Measurements from ENCODE around the gene CRELD1.
A peak's percentile ranks its signal among the peaks of the same experiment; 100 is the strongest.
"Not testable (repeated sequence)": the region's sequence is repeated elsewhere in the genome, so short reads cannot be mapped to it uniquely, and the experiment has no call there.

CRELD1 gene

GRCh38 chr3:9933561-9934234 lies at the start of gene CRELD1:
CRELD1 (plus strand) TSS chr3:9933834; CDS start chr3:9934439, 605 bp downstream.
- DNase-seq: peak; percentile 65 to 98 (median 95)

DNA sequence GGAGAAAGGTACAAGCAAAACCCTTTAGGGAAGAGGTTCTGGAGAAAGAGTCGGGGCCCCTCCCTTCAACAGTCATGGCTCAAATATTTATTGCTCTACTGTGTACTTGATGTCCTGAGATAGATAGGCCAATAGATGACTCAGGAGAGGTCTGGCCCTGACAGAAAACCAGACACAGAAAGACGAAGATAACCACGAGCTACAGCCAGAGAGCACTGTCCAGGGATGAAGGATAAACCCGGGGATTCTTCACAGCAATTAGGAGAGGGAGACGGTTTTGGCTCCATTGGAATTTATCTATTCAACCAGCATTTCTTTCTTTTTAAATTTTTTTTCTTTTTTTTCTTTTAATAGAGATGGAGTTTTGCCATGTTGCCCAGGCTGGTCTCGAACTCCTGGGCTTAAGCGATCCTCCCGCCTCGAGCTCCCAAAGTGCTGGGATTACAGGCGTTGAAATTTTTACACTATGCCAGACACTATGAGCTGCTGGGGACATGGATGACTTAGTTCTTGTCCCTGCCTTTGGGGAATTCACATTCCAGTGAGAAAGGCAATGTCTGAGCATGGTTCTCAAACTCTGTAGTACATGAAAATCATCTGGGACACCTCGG lies 49.0 kb upstream of the CRELD1 start:
- no peak for DNase-seq

- DNase-seq: no peak
Measured at GRCh38 chr3:9886328-9886727, 47.3 kb upstream of the CRELD1 start.

GRCh38 chr3:9887480-9887879 lies 46.2 kb upstream of the CRELD1 start:
- DNase-seq: no peak

GRCh38 chr3:9888540-9888939 lies 45.1 kb upstream of the CRELD1 start:
- DNase-seq: no peak

- DNase-seq: no peak
Measured at GRCh38 chr3:9889405-9889804, 44.2 kb upstream of the CRELD1 start.

- peak; percentile 49 to 93 (median 85) for DNase-seq
Measured at GRCh38 chr3:9890249-9891071, 43.2 kb upstream of the CRELD1 start, which contains the start of gene JAGN1. JAGN1 (plus strand) TSS chr3:9890610; CDS start chr3:9890723, 113 bp downstream.

- DNase-seq: no peak
Measured at GRCh38 chr3:9891072-9891622, 42.5 kb upstream of the CRELD1 start.

DNA sequence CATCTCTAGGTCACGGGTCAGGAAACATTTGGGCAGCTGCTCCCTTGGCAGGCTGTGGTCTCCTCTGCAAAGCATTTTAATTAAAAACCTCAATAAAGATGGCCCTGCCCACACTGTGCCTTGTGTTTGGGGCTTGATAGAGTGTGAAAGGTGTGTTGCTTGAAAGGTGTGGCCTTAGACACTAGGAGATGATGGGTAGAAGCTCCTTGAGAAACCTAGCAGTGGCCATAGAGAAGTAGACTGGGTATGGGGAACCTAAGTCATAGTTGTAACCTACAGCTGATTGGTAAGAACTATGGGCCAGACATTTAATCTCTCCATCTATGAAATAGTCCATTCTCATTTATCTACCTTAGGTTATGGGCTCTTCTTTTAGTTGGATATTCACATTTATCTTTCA lies 39.9 kb upstream of the CRELD1 start:
- DNase-seq: no peak

DNA sequence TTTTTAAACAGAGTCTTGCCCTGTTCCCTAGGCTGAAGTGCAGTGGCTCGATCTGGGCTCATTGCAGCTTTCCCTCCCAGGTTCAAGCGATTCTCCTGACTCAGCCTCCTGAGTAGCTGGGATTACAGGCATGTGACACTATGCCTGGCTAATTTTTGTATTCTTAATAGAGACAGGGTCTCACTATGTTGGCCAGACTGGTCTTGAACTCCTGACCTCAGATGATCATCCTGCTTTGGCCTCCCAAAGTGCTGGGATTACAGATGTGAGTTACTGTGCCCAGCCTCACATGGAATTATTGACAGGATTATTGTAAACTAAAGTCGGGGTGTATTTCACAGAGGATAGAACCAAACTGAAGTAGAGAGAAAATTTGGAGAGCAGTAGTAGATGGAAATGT lies 37.9 kb upstream of the CRELD1 start:
- not testable (repeated sequence) for DNase-seq

- DNase-seq: not testable (repeated sequence)
Measured at GRCh38 chr3:9896755-9897407, 36.8 kb upstream of the CRELD1 start.

DNA sequence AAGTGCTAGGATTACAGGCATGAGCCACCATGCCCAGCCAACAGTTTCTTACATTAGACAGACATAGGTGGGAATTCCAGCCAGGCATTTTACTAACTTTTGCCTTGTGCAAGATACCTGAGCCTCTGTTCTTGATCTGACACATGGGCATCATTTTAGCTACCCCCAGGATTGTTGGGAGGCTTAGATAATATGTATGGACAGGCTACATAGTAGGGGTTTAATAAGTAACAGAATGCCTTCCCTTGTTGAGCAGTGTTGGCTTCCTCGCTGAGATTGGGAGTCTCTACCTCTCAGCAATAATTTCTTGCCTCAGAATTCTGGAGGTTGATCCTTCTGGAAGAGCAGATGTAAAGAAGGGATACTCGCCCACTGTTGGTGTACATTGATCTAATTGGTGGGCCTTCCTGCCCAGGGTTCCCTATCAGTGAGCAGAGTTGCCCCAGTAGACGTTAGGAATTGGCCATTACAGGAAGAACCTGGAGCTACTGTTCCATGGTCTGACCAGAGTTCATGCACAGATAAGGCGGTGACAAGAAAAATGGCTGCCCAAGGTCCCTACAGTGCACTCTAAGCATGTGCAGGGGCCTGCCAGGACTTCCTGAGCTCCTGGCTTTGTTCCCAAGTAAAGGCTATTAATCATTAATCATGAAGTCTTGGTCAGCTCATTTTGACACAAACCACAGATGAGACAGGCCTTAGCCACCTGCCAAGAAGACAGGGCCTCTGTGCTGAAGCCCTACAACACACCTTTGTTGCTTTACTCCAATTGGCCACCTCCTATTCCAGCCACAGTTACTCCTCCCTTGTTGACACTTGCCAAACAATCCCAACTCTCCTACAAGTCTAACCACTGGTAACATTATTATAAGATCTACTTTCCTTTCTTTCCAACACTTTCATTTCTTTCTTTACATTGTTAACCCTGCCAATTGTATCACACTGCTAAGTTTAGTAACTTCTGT lies 35.9 kb upstream of the CRELD1 start:
- DNase-seq: no peak

DNA sequence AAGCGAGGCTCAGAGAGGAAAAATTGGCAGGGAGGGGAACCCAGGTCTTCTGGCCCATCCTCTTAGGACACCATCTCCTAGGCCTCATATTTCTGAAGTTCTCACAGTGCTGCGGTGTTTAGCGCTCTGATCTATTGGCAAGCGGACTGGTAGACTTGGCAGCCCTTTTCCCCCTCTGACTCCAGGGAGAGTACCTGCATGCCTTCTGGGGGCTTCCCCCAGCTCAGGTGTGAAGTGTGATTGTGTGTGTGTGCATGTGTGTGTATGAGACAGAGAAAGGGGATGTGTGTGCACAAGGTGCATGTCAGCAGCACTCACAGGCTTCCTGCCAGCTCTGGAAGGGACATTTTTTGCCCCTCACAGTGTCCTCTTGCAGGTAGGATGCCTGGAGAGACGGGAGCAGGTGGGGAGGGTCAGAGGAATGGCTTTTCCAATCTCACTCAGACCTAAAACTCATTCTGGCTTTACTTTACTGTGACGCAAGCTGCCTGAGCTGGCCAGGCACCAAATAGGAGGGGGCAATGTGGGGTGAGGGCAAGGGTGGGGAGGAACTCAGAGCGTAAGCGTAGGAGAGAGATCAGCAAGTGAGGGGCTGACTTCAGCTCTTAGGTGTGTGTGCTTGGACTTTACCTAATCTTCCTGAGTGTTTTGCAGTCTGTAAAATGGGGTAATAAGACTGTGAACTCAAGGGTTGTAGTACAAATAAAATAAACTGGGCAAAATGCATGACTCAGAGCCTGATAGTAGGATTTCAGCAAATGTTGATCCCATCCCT lies 35.0 kb upstream of the CRELD1 start:
- no peak for DNase-seq

DNA sequence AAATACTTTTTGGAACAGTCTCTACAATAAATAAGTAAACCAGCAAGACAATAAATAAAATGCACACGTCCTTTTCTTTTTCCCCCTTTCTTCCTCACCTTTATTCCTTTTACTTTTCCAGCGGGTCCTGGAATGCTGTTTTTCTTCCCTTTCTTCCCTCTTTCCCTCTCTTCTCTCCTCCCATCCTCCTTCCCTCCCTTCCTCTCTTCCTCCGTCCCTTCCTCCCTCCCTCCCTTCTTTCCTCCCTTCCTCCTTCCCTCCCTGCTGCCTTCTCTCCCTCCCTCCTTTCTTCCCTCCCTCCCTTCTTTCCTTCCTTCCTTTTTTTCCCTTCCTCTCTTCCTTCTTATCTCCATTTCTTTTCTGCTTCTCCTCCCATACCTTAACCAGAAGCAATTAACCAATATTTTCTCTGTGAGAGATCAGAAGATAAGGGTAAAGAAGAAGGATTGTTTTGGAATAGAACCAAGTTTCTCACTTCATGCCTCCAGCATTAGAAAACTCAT lies 34.3 kb upstream of the CRELD1 start:
- DNase-seq: no peak

DNA sequence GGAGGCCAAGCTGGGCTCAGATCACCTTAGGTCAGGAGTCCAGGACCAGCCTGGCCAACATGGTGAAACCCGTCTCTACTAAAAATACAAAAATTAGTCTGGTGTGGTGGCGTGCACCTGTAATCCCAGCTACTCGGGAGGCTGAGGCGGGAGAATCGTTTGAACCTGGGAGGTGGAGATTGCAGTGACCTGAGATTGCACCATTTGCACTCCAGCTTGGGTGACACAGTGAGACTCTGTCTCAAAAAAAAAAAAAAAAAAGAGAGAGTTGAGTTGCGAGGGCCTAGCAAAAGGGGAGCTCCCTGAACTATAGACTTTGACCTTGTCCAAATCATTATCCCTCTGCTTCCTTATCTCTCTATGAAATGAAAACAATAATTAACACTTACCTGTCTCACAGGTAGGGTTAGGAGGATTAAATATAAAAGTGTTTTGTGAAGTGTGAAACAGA lies 32.6 kb upstream of the CRELD1 start:
- not testable (repeated sequence) for DNase-seq

DNA sequence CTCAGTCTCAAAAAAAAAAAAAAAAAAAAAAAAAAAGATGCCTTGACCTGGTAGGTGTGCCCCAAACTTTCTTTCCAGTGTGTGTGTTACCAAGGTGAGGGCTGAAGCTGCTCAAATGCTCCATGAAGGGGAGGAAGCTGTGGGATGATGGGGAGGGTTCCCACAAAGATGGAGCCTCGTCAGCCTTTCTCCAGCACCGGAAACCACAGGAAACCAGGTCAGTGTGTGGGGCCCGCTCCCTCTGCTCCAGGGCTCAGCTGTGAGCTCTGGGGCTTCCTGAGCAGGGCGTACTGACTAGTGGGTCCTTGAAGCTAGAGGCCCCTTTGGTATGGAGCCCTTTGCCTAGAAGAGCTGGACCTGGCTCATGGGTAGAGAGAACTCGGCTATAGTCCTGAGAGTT lies 31.7 kb upstream of the CRELD1 start:
- no peak for DNase-seq

GRCh38 chr3:9902372-9903237 lies 31.0 kb upstream of the CRELD1 start, which contains the start of gene IL17RE:
IL17RE (plus strand) TSS chr3:9902848; CDS start chr3:9902933, 85 bp downstream.
- peak in 1 of 51 donors; percentile 11 for DNase-seq

DNA sequence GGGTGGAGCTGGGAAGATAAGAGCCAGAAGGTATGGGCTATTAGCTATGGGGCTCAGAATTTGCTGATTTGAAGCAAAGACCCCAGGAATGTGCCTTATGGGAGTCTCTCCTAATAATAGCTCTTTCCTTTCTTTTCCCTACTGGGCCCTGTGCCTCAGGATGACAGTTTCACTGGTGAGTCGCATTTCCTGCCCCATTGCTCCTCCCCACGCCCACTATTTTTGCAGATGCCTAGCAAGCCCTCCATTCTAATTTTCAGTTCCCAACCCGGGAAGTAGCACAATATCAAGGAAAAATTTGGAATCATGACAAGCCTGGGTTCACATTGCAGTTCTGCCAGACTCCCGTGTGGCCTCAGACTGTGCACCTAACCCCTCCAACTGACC lies 30.4 kb upstream of the CRELD1 start:
- peak in 1 of 51 donors; percentile 29 for DNase-seq

Data from hypothalamus (tissue), 51 donors.